HEK293 (cell line): ENCODE data around the gene AAK1.

Experiments used
- SP2 ChIP-seq: fragments of 450-650 bp; formaldehyde crosslinking; IDR thresholded peaks from 2 replicates; pipeline ENCODE4 v1.5.1; 2016; ENCODE audit warnings: missing biosample characterization, missing genetic modification characterization
- ZNF114 ChIP-seq: fragments of 450-650 bp; formaldehyde crosslinking; IDR thresholded peaks from 2 replicates; pipeline ENCODE4 v1.5.0; 2017; ENCODE audit warnings: missing biosample characterization, missing genetic modification characterization
- ZNF341 ChIP-seq: fragments of 450-650 bp; formaldehyde crosslinking; IDR thresholded peaks from 2 replicates; pipeline ENCODE4; 2016; ENCODE audit warnings: low read depth, missing biosample characterization, missing genetic modification characterization
- ZNF514 ChIP-seq: fragments of 450-650 bp; formaldehyde crosslinking; IDR thresholded peaks from 2 replicates; pipeline ENCODE4 v1.5.1; 2016; ENCODE audit warnings: missing biosample characterization, missing genetic modification characterization
- TF ChIP-seq, protein P1 (sequence below): fragments of 450-650 bp; formaldehyde crosslinking; IDR thresholded peaks from 2 replicates; pipeline ENCODE4 v1.5.1; 2016; ENCODE audit warnings: missing biosample characterization, missing genetic modification characterization
- TF ChIP-seq, protein P2 (sequence below): sonication (generic); formaldehyde crosslinking; IDR thresholded peaks from 2 replicates; pipeline ENCODE4 v1.8.1; 2022; ENCODE audit warnings: mild to moderate bottlenecking, moderate library complexity, missing genetic modification reagents
- TF ChIP-seq, protein P3 (sequence below): fragments of 450-650 bp; formaldehyde crosslinking; IDR thresholded peaks from 2 replicates; pipeline ENCODE4 v1.5.1; 2016; ENCODE audit warnings: missing biosample characterization, missing genetic modification characterization

DNA sequence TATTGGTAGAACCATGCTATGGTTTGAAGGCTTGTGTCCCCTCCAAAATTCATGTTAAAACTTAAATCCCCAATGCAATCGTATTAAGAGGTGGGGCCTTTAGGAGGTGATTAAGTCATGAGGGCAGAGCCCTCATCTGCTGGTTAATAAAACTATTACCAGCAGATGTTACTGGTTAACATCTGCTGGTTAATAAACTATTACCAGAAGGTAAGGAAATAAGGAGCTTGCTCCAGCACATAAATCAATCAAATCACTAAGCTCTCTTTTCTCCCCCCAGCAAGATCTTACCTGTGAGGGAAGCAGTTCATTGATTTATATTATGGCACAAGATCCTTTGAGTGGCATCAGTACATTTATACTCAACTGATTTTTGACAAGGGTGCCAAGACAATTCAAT, 96.9 kb downstream of the AAK1 start:
- TF ChIP-seq, protein P1, sequence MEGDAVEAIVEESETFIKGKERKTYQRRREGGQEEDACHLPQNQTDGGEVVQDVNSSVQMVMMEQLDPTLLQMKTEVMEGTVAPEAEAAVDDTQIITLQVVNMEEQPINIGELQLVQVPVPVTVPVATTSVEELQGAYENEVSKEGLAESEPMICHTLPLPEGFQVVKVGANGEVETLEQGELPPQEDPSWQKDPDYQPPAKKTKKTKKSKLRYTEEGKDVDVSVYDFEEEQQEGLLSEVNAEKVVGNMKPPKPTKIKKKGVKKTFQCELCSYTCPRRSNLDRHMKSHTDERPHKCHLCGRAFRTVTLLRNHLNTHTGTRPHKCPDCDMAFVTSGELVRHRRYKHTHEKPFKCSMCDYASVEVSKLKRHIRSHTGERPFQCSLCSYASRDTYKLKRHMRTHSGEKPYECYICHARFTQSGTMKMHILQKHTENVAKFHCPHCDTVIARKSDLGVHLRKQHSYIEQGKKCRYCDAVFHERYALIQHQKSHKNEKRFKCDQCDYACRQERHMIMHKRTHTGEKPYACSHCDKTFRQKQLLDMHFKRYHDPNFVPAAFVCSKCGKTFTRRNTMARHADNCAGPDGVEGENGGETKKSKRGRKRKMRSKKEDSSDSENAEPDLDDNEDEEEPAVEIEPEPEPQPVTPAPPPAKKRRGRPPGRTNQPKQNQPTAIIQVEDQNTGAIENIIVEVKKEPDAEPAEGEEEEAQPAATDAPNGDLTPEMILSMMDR (tag by site-specific recombination), result no peak
- TF ChIP-seq, protein P2, sequence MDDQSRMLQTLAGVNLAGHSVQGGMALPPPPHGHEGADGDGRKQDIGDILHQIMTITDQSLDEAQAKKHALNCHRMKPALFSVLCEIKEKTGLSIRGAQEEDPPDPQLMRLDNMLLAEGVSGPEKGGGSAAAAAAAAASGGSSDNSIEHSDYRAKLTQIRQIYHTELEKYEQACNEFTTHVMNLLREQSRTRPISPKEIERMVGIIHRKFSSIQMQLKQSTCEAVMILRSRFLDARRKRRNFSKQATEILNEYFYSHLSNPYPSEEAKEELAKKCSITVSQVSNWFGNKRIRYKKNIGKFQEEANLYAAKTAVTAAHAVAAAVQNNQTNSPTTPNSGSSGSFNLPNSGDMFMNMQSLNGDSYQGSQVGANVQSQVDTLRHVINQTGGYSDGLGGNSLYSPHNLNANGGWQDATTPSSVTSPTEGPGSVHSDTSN (CRISPR knock-in tag), result no peak
- TF ChIP-seq SP2 (tag by site-specific recombination) (no peak), ZNF514 (no peak), ZNF341 (tag by site-specific recombination) (no peak), ZNF114 (tag by site-specific recombination) (no peak)
- TF ChIP-seq, protein P3, sequence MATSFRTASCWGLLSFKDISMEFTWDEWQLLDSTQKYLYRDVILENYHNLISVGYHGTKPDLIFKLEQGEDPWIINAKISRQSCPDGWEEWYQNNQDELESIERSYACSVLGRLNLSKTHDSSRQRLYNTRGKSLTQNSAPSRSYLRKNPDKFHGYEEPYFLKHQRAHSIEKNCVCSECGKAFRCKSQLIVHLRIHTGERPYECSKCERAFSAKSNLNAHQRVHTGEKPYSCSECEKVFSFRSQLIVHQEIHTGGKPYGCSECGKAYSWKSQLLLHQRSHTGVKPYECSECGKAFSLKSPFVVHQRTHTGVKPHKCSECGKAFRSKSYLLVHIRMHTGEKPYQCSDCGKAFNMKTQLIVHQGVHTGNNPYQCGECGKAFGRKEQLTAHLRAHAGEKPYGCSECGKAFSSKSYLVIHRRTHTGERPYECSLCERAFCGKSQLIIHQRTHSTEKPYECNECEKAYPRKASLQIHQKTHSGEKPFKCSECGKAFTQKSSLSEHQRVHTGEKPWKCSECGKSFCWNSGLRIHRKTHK (tag by site-specific recombination), result no peak
